Tibial nerve (tissue), 4 donors: ENCODE measurements around the gene P2RY8. TPM values are rescaled to one million over a fixed set of nuclear protein-coding genes. Genes with fewer than 3 reads are reported as not detected.
A peak's percentile ranks its signal among the peaks of the same experiment; 100 is the strongest.
"Not testable (repeated sequence)": the region's sequence is repeated elsewhere in the genome, so short reads cannot be mapped to it uniquely, and the experiment has no call there.

Source experiments
- DNase-seq, 2 donors: peaks; one replicate each; pipeline ENCODE4 v3.0.0-alpha.2; 2019; ENCODE audit warnings: low spot score in 2 of 2
- H3K27ac ChIP-seq, 4 donors: fragments of 200-600 bp; sonication (generic) in 3 of 4; one replicate each; pipeline ENCODE4 v1.5.1; 2017 to 2019; ENCODE audit warnings: mild to moderate bottlenecking in 1 of 4
- H3K27me3 ChIP-seq, 2 donors: fragments of 200-600 bp; sonication (generic) in 1 of 2; one replicate each; pipeline versions ENCODE4 v1.5.1 to v1.6.0; 2017 to 2019
- H3K36me3 ChIP-seq, 3 donors: fragments of 200-600 bp; sonication (generic); one replicate each; pipeline ENCODE4 v1.5.1; 2018 to 2019
- H3K4me1 ChIP-seq, 4 donors: fragments of 200-600 bp; sonication (generic) in 3 of 4; one replicate each; pipeline ENCODE4 v1.5.1; 2017 to 2019
- H3K4me3 ChIP-seq, 4 donors: fragments of 200-600 bp; sonication (generic) in 3 of 4; one replicate each; pipeline ENCODE4 v1.5.1; 2017 to 2019; ENCODE audit warnings: mild to moderate bottlenecking in 1 of 4, moderate library complexity in 1 of 4
- H3K9me3 ChIP-seq, 4 donors: fragments of 200-600 bp; sonication (generic) in 3 of 4; one replicate each; pipeline ENCODE4 v1.5.1; 2017 to 2019
- EP300 ChIP-seq, 2 donors: sonication (generic); formaldehyde crosslinking; IDR thresholded peaks; one replicate each; pipeline ENCODE4 v1.6.1; 2017; ENCODE audit warnings: antibody characterized with exemption in 2 of 2, mild to moderate bottlenecking in 1 of 2
- POLR2A ChIP-seq, 2 donors: fragments of 450-650 bp; IDR thresholded peaks; one replicate each; pipeline ENCODE4 v1.6.1; 2017; ENCODE audit warnings: antibody characterized with exemption in 2 of 2, mild to moderate bottlenecking in 2 of 2, moderate library complexity in 2 of 2
- WGBS, 2 donors: methylation state at CpG; one replicate each; pipeline ENCODE4 v1.1.5; 2018; 5-methylcytosine and 5-hydroxymethylcytosine counted together
- total RNA-seq, 4 donors: library from RNA; depleted of rRNA; stranded (reverse); fragments of >200 nt; gene quantifications; one replicate each; pipeline ENCODE4 v1.1.0, GENCODE V29; 2016
- TF ChIP-seq, protein P1 (sequence below), 5 experiments: fragments of 200-600 bp in 3 of 5; fragments of 450-650 bp in 2 of 5; sonication (generic) in 3 of 5; IDR thresholded peaks; one replicate each; pipeline ENCODE4 v1.5.1; 2016 to 2019; ENCODE audit warnings: antibody characterized with exemption in 5 of 5, mild to moderate bottlenecking in 3 of 5, moderate library complexity in 2 of 5

P2RY8 gene
- total RNA-seq, 4 donors from 2014 or later, result 0.84 to 2.8 (median 1.2) TPM

DNA sequence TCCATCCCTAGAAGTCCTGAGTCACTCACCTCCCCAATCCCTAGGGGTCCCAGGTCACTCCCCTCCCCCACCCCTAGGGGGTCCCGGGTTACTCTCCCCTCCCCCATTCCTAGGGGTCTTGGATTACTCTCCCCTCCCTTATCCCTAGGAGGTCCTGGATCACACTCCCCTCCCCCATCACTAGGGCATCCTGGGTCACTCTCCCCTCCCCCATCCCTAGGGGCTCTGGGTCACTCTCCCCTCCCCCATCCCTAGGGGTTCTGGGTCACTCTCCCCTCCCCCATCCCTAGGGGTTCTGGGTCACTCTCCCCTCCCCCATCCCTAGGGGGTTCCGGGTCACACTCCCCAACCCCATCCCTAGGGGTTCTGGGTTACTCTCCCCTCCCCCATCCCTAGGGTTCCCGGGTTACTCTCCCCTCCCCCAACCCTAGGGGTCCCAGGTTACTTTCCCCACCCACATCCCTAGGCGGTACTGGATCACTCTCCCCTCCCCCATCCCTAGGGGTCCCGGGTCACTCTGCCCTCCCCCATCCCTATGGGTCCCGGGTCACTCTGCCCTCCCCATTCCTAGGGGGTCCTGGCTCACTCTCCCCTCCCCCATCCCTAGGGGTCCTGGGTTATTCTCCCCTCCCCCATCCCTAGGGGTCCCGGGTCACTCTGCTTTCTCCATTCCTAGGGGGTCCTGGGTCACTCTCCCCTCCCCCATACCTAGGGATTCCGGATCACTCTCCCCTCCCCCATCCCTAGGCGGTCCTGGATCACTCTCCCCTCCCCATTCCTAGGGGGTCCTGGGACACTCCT, 86.4 kb downstream of the P2RY8 start:
- no peak for DNase-seq
- peaks cover 0 to 30% (median 16%) of the 10 kb centered on the region in 4 donors for H3K4me1 ChIP-seq
- no peaks in the 10 kb centered on the region for H3K27me3 ChIP-seq
- TF ChIP-seq EP300 (IDR thresholded peaks at IDR 0.05) (no peak), POLR2A (IDR thresholded peaks at IDR 0.05) (no peak)
- TF ChIP-seq, protein P1, sequence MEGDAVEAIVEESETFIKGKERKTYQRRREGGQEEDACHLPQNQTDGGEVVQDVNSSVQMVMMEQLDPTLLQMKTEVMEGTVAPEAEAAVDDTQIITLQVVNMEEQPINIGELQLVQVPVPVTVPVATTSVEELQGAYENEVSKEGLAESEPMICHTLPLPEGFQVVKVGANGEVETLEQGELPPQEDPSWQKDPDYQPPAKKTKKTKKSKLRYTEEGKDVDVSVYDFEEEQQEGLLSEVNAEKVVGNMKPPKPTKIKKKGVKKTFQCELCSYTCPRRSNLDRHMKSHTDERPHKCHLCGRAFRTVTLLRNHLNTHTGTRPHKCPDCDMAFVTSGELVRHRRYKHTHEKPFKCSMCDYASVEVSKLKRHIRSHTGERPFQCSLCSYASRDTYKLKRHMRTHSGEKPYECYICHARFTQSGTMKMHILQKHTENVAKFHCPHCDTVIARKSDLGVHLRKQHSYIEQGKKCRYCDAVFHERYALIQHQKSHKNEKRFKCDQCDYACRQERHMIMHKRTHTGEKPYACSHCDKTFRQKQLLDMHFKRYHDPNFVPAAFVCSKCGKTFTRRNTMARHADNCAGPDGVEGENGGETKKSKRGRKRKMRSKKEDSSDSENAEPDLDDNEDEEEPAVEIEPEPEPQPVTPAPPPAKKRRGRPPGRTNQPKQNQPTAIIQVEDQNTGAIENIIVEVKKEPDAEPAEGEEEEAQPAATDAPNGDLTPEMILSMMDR (IDR thresholded peaks at IDR 0.05), result no peak
- peaks cover 0 to 17% (median 0%) of the 10 kb centered on the region in 3 donors for H3K36me3 ChIP-seq
- H3K9me3 ChIP-seq, result no peaks in the 10 kb centered on the region
- H3K4me3 ChIP-seq, result no peak overlapping the region
- 72 to 77% methylated on average over 6 to 9 of the region's 9 CpGs for WGBS, 2 donors
- H3K27ac ChIP-seq, result peak overlapping the region in 1 of 4 donors; percentile 5

DNA sequence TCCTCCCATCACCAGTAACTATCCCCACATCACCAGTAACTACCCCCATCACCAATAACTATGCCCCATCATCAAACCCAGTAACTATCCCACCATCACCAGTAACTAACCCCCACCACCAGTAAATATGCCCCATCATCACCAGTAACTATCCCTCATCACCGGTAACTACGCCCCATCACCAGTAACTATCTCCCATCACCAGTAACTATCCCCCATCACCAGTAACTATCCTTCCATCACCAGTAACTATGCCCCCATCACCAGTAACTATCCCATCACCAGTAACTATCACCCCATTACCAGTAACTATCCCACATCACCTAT, 87.2 kb downstream of the P2RY8 start:
- Histone ChIP-seq H3K27me3 (no peaks in the 10 kb centered on the region), H3K4me3 (no peak overlapping the region), H3K4me1 (peaks cover 0 to 30% (median 16%) of the 10 kb centered on the region in 4 donors), H3K27ac (no peak overlapping the region), H3K9me3 (no peaks in the 10 kb centered on the region), H3K36me3 (peaks cover 0 to 24% (median 0%) of the 10 kb centered on the region in 3 donors)
- WGBS, 2 donors, result 94 to 98% methylated on average over 2 of the region's 2 CpGs
- DNase-seq, result no peak
- TF ChIP-seq, protein P1 (IDR thresholded peaks at IDR 0.05), result no peak
- TF ChIP-seq POLR2A (IDR thresholded peaks at IDR 0.05) (no peak), EP300 (IDR thresholded peaks at IDR 0.05) (no peak)

DNA sequence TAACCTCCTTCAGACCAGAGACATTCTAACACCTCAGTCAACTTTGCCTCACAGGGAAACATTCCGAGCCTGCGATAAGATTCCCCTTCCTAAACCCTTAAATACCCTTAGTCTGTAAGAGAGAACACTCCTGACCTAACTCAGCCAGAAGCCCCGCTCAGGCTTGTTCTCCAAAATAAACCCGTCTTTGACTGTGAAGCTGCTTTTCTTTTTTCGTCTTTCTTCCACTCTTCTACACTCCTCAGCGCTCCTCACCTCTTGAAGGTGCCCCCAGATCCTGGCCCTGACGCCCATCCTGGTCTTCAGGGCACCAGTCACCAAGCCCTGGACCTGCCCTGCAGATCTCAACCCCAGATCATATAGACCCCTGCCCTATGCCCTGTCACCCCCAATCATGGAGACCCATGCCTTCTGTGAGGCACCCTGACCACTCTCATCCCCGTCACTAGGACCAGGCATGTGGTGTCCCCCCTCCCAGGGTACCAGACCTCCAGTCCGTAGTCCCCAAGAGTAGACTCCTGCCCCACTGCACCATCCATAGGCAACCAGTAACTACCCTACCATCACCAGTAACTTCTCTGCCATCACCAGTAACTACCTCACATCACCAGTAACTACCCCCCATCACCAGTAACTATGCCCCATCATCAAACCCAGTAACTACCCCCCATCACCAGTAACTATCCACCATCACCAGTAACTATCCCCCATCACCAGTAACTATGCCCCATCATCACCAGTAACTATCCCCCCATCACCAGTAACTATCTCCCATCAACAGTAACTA, 87.8 kb downstream of the P2RY8 start:
- 90 to 91% methylated on average over 9 of the region's 9 CpGs for WGBS, 2 donors
- DNase-seq, result peak in 1 of 2 donors; percentile 3
- TF ChIP-seq POLR2A (IDR thresholded peaks at IDR 0.05) (no peak), EP300 (IDR thresholded peaks at IDR 0.05) (no peak)
- TF ChIP-seq, protein P1 (IDR thresholded peaks at IDR 0.05), result no peak
- Histone ChIP-seq H3K4me3 (no peak overlapping the region), H3K36me3 (peaks cover 0 to 29% (median 0%) of the 10 kb centered on the region in 3 donors), H3K9me3 (no peaks in the 10 kb centered on the region), H3K27ac (no peak overlapping the region), H3K27me3 (no peaks in the 10 kb centered on the region), H3K4me1 (peaks cover 0 to 26% (median 14%) of the 10 kb centered on the region in 4 donors)

DNA sequence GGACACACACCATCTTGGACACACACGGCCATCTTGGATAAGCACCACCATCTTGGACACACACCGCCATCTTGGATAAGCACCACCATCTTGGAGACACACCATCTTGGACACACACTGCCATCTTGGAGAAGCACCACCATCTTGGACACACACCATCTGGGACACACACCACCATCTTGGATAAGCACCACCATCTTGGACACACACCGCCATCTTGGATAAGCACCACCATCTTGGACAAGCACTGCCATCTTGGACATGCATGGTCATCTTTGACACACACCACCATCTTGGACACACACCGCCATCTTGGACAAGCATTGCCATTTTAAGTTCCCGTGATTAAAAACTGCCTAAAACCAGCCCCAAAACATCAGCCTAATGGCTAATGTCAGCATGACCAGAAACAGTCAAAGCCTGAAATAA, 88.4 kb downstream of the P2RY8 start:
- 97 to 100% methylated on average over 5 of the region's 5 CpGs for WGBS, 2 donors
- not testable (repeated sequence) for H3K9me3 ChIP-seq, H3K4me3 ChIP-seq, H3K27ac ChIP-seq, H3K27me3 ChIP-seq
- Histone ChIP-seq H3K4me1 (peaks cover 0 to 22% (median 13%) of the 10 kb centered on the region in 4 donors), H3K36me3 (peaks cover 0 to 29% (median 0%) of the 10 kb centered on the region in 3 donors)
- DNase-seq, result peak in 1 of 2 donors; percentile 1

DNA sequence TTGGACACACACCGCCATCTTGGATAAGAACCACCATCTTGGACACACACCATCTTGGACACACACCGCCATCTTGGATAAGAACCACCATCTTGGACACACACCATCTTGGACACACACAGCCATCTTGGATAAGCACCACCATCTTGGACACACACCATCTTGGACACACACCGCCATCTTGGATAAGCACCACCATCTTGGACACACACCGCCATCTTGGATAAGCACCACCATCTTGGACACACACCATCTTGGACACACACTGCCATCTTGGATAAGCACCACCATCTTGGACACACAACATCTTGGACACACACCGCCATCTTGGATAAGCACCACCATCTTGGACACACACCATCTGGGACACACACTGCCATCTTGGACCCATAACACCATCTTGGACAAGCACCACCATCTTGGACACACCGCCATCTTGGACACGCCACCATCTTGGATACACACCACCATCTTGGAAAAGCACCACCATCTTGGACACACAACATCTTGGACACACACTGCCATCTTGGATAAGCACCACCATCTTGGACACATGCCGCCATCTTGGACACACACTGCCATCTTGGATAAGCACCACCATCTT, 88.9 kb downstream of the P2RY8 start:
- not testable (repeated sequence) for H3K4me3 ChIP-seq, H3K9me3 ChIP-seq, H3K27me3 ChIP-seq, H3K27ac ChIP-seq
- DNase-seq, result peak in 1 of 2 donors; percentile 3
- H3K4me1 ChIP-seq, result peaks cover 0 to 22% (median 13%) of the 10 kb centered on the region in 4 donors
- H3K36me3 ChIP-seq, result peaks cover 0 to 29% (median 0%) of the 10 kb centered on the region in 3 donors
- 92% methylated on average over 8 of the region's 8 CpGs for WGBS, 2 donors

DNA sequence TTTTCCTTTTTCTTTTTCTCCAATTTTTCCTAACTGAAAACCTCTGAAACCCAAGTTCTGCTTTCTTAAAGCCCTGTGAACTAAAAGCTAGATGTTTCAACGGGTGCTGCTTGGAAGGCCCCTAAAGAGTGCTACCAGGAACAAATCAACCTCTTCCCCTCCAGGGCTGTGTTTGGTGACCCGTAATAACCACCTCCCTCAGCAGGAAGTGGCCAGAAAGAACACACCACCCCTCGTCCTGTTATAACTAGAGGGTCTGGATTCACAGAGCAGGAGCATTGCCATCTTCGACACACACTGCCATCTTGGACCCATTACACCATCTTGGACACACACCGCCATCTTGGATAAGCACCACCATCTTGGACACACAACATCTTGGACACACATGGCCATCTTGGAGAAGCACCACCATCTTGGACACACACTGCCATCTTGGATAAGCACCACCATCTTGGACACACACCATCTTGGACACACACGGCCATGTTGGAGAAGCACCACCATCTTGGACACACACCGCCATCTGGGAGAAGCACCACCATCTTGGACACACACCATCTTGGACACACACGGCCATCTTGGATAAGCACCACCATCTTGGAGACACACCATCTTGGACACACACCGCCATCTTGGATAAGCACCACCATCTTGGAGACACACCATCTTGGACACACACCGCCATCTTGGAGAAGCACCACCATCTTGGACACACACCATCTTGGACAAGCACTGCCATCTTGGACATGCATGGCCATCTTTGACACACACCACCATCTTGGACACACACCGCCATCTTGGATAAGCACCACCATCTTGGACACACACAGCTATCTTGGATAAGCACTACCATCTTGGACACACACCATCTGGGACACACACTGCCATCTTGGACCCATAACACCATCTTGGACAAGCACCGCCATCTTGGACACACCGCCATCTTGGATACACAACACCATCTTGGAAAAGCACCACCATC, 89.7 kb downstream of the P2RY8 start:
- not testable (repeated sequence) for H3K27ac ChIP-seq, H3K27me3 ChIP-seq, H3K4me3 ChIP-seq, H3K9me3 ChIP-seq
- DNase-seq, result peak; percentile 1 to 4
- Histone ChIP-seq H3K36me3 (peaks cover 0 to 34% (median 0%) of the 10 kb centered on the region in 3 donors), H3K4me1 (peaks cover 0 to 22% (median 13%) of the 10 kb centered on the region in 4 donors)
- WGBS, 2 donors, result 90 to 92% methylated on average over 13 of the region's 13 CpGs
